ENCODE measurements around the gene CEP112.

- TF ChIP-seq FOXK2 (IDR thresholded peaks at IDR 0.05) (no peak), ZNF384 (IDR thresholded peaks at IDR 0.05) (no peak), SP1 (IDR thresholded peaks at IDR 0.05) (no peak), SUZ12 (IDR thresholded peaks at IDR 0.05) (no peak), ELF4 (IDR thresholded peaks at IDR 0.05) (no peak), CTBP1 (IDR thresholded peaks at IDR 0.05; ENCODE audit: borderline replicate concordance) (no peak), LEF1 (IDR thresholded peaks at IDR 0.05; ENCODE audit: borderline replicate concordance) (no peak), FOXA1 (IDR thresholded peaks at IDR 0.05) (no peak), HDGF (IDR thresholded peaks at IDR 0.05; ENCODE audit: borderline replicate concordance) (no peak)
Observed at GRCh38 chr17:65604070-65604469, 587.9 kb downstream of the CEP112 start.

Data from HEK293T (cell line).